Measurements from ENCODE around the gene PPP1R13B. TPM values are rescaled to one million over a fixed set of nuclear protein-coding genes. Genes with fewer than 3 reads are reported as not detected.

The PPP1R13B gene
- total RNA-seq, 1 experiment from 2014 or later: 10.3 TPM

DNA sequence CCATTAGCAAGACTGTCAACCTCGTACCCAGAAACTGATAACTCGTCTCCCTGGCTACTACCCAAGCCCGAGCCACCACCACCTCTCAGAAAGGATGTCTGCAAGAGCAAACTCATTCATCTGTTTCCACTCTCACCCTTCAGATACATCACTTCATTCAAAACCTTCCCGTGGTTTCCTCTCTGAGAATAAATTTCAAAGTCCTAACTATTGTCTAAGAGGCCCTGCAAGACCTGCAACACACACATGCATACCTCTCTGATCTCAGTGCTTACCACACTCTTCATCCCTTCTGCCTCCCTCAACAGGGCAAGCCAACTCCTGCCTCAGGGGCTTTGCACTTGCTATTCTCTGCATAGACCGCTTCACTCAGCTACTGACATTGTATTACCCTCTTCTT lies 40.6 kb downstream of the PPP1R13B start (continued):
- TF ChIP-seq, protein P1, sequence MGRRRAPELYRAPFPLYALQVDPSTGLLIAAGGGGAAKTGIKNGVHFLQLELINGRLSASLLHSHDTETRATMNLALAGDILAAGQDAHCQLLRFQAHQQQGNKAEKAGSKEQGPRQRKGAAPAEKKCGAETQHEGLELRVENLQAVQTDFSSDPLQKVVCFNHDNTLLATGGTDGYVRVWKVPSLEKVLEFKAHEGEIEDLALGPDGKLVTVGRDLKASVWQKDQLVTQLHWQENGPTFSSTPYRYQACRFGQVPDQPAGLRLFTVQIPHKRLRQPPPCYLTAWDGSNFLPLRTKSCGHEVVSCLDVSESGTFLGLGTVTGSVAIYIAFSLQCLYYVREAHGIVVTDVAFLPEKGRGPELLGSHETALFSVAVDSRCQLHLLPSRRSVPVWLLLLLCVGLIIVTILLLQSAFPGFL (CRISPR knock-in tag; IDR thresholded peaks at IDR 0.05; ENCODE audit: borderline replicate concordance): no peak
- no peak for TF ChIP-seq SP1 (CRISPR knock-in tag; conservative IDR thresholded peaks at IDR 0.05)
- no peak for TF ChIP-seq TP53 (CRISPR knock-in tag; IDR thresholded peaks at IDR 0.05)
- no peak for TF ChIP-seq ATF1 (CRISPR knock-in tag; IDR thresholded peaks at IDR 0.05)
- TF ChIP-seq CREM (CRISPR knock-in tag; IDR thresholded peaks at IDR 0.05): no peak
- TF ChIP-seq ETV6 (CRISPR knock-in tag; IDR thresholded peaks at IDR 0.05): no peak
- no peak for TF ChIP-seq GRHL2 (CRISPR knock-in tag; IDR thresholded peaks at IDR 0.05; ENCODE audit: insufficient replicate concordance, severe bottlenecking)

DNA sequence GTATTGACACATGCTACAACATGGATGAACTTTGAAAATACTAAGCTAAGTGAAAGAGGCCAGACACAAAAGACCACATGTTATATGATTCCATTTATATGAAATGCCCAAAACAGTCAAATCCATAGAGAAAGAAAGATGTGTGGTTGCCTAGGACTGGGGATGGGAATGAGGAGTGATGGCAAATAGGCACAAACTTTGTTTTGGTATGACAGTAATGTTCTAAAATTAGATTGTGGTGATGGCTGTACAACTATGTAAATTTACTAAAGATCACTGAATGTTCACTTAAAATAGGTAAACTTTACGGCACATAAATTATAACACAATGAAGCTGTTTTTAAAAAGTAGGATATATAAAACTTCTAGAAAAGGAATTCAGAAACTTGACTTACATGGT lies 41.7 kb downstream of the PPP1R13B start:
- H3K27me3 Mint-ChIP-seq (ENCODE audit: low read depth): no peaks in the 10 kb centered on the region
- no peak for DNase-seq (ENCODE audit: low spot score)
- no peak for ATAC-seq
- no peaks in the 10 kb centered on the region for H3K9me3 Mint-ChIP-seq
- no peaks in the 10 kb centered on the region for H3K36me3 Mint-ChIP-seq
- no peak overlapping the region for H3K27ac Mint-ChIP-seq
- ChIA-PET CTCF (interaction anchor here (1.0 to 10.9 kb wide), 10 partner anchors 14 to 116 kb away, joined by 3 to 118 read pairs (median 4); no protein-coding TSS in a partner anchor), POLR2A (no interaction called here)
- TF ChIP-seq, protein P2, sequence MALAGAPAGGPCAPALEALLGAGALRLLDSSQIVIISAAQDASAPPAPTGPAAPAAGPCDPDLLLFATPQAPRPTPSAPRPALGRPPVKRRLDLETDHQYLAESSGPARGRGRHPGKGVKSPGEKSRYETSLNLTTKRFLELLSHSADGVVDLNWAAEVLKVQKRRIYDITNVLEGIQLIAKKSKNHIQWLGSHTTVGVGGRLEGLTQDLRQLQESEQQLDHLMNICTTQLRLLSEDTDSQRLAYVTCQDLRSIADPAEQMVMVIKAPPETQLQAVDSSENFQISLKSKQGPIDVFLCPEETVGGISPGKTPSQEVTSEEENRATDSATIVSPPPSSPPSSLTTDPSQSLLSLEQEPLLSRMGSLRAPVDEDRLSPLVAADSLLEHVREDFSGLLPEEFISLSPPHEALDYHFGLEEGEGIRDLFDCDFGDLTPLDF (CRISPR knock-in tag; IDR thresholded peaks at IDR 0.05): no peak
- TF ChIP-seq, protein P3, sequence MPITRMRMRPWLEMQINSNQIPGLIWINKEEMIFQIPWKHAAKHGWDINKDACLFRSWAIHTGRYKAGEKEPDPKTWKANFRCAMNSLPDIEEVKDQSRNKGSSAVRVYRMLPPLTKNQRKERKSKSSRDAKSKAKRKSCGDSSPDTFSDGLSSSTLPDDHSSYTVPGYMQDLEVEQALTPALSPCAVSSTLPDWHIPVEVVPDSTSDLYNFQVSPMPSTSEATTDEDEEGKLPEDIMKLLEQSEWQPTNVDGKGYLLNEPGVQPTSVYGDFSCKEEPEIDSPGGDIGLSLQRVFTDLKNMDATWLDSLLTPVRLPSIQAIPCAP (CRISPR knock-in tag; IDR thresholded peaks at IDR 0.05): no peak
- no peak for TF ChIP-seq NR1H2 (CRISPR knock-in tag; IDR thresholded peaks at IDR 0.05)
- TF ChIP-seq NR2C2 (CRISPR knock-in tag; IDR thresholded peaks at IDR 0.05): no peak
- TF ChIP-seq ELF4 (CRISPR knock-in tag; IDR thresholded peaks at IDR 0.05; ENCODE audit: low read depth): no peak
- no peak for TF ChIP-seq ZNF396 (CRISPR knock-in tag; IDR thresholded peaks at IDR 0.05; ENCODE audit: borderline replicate concordance)
- TF ChIP-seq, protein P4, sequence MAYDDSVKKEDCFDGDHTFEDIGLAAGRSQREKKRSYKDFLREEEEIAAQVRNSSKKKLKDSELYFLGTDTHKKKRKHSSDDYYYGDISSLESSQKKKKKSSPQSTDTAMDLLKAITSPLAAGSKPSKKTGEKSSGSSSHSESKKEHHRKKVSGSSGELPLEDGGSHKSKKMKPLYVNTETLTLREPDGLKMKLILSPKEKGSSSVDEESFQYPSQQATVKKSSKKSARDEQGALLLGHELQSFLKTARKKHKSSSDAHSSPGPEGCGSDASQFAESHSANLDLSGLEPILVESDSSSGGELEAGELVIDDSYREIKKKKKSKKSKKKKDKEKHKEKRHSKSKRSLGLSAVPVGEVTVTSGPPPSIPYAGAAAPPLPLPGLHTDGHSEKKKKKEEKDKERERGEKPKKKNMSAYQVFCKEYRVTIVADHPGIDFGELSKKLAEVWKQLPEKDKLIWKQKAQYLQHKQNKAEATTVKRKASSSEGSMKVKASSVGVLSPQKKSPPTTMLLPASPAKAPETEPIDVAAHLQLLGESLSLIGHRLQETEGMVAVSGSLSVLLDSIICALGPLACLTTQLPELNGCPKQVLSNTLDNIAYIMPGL (CRISPR knock-in tag; IDR thresholded peaks at IDR 0.05): no peak
- TF ChIP-seq IRF2 (CRISPR knock-in tag; IDR thresholded peaks at IDR 0.05; ENCODE audit: borderline replicate concordance, low read depth): no peak
- no peak for TF ChIP-seq ZNF219 (CRISPR knock-in tag; IDR thresholded peaks at IDR 0.05; ENCODE audit: borderline replicate concordance)
- no peak for TF ChIP-seq FOXJ3 (CRISPR knock-in tag; IDR thresholded peaks at IDR 0.05; ENCODE audit: borderline replicate concordance)
- TF ChIP-seq ZNF671 (CRISPR knock-in tag; IDR thresholded peaks at IDR 0.05): no peak
- TF ChIP-seq, protein P5, sequence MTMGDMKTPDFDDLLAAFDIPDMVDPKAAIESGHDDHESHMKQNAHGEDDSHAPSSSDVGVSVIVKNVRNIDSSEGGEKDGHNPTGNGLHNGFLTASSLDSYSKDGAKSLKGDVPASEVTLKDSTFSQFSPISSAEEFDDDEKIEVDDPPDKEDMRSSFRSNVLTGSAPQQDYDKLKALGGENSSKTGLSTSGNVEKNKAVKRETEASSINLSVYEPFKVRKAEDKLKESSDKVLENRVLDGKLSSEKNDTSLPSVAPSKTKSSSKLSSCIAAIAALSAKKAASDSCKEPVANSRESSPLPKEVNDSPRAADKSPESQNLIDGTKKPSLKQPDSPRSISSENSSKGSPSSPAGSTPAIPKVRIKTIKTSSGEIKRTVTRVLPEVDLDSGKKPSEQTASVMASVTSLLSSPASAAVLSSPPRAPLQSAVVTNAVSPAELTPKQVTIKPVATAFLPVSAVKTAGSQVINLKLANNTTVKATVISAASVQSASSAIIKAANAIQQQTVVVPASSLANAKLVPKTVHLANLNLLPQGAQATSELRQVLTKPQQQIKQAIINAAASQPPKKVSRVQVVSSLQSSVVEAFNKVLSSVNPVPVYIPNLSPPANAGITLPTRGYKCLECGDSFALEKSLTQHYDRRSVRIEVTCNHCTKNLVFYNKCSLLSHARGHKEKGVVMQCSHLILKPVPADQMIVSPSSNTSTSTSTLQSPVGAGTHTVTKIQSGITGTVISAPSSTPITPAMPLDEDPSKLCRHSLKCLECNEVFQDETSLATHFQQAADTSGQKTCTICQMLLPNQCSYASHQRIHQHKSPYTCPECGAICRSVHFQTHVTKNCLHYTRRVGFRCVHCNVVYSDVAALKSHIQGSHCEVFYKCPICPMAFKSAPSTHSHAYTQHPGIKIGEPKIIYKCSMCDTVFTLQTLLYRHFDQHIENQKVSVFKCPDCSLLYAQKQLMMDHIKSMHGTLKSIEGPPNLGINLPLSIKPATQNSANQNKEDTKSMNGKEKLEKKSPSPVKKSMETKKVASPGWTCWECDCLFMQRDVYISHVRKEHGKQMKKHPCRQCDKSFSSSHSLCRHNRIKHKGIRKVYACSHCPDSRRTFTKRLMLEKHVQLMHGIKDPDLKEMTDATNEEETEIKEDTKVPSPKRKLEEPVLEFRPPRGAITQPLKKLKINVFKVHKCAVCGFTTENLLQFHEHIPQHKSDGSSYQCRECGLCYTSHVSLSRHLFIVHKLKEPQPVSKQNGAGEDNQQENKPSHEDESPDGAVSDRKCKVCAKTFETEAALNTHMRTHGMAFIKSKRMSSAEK (CRISPR knock-in tag; IDR thresholded peaks at IDR 0.05; ENCODE audit: borderline replicate concordance): no peak
- no peak for TF ChIP-seq HMGA2 (CRISPR knock-in tag; IDR thresholded peaks at IDR 0.05)
- TF ChIP-seq TEAD4 (CRISPR knock-in tag; IDR thresholded peaks at IDR 0.05): no peak
- TF ChIP-seq, protein P6, sequence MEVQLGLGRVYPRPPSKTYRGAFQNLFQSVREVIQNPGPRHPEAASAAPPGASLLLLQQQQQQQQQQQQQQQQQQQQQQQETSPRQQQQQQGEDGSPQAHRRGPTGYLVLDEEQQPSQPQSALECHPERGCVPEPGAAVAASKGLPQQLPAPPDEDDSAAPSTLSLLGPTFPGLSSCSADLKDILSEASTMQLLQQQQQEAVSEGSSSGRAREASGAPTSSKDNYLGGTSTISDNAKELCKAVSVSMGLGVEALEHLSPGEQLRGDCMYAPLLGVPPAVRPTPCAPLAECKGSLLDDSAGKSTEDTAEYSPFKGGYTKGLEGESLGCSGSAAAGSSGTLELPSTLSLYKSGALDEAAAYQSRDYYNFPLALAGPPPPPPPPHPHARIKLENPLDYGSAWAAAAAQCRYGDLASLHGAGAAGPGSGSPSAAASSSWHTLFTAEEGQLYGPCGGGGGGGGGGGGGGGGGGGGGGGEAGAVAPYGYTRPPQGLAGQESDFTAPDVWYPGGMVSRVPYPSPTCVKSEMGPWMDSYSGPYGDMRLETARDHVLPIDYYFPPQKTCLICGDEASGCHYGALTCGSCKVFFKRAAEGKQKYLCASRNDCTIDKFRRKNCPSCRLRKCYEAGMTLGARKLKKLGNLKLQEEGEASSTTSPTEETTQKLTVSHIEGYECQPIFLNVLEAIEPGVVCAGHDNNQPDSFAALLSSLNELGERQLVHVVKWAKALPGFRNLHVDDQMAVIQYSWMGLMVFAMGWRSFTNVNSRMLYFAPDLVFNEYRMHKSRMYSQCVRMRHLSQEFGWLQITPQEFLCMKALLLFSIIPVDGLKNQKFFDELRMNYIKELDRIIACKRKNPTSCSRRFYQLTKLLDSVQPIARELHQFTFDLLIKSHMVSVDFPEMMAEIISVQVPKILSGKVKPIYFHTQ (CRISPR knock-in tag; IDR thresholded peaks at IDR 0.05): no peak
- TF ChIP-seq, protein P7, sequence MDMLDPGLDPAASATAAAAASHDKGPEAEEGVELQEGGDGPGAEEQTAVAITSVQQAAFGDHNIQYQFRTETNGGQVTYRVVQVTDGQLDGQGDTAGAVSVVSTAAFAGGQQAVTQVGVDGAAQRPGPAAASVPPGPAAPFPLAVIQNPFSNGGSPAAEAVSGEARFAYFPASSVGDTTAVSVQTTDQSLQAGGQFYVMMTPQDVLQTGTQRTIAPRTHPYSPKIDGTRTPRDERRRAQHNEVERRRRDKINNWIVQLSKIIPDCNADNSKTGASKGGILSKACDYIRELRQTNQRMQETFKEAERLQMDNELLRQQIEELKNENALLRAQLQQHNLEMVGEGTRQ (CRISPR knock-in tag; IDR thresholded peaks at IDR 0.05): no peak
- TF ChIP-seq, protein P8, sequence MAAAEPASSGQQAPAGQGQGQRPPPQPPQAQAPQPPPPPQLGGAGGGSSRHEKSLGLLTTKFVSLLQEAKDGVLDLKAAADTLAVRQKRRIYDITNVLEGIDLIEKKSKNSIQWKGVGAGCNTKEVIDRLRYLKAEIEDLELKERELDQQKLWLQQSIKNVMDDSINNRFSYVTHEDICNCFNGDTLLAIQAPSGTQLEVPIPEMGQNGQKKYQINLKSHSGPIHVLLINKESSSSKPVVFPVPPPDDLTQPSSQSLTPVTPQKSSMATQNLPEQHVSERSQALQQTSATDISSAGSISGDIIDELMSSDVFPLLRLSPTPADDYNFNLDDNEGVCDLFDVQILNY (CRISPR knock-in tag; IDR thresholded peaks at IDR 0.05): no peak
- no peak overlapping the region for H3K4me3 Mint-ChIP-seq
- peaks cover 11% of the 10 kb centered on the region for H3K4me1 Mint-ChIP-seq

All from WTC11 (cell line).